ENCODE measurements around the gene KRTAP3-3.
"Not testable (repeated sequence)": the region's sequence is repeated elsewhere in the genome, so short reads cannot be mapped to it uniquely, and the experiment has no call there.

KRTAP3-3 gene
- total RNA-seq: 0 to 0.09 (median 0) reads per million in 3 donors

- H3K27ac ChIP-seq (ENCODE audit: insufficient read depth, low read length, poor library complexity, severe bottlenecking): no peak within 1 kb of the TSS
- H3K4me1 ChIP-seq (ENCODE audit: control insufficient read depth, insufficient read depth, low read length, poor library complexity, severe bottlenecking): no peaks in the 10 kb centered on the region
- peaks cover 3% of the 10 kb centered on the region for H3K27me3 ChIP-seq (replicated peaks; ENCODE audit: control insufficient read depth, insufficient read depth, low read length, poor library complexity, severe bottlenecking)
- H3K4me3 ChIP-seq (ENCODE audit: insufficient read depth, low read depth, low read length, poor library complexity, severe bottlenecking): no peak within 1 kb of the TSS
- no peaks in the 10 kb centered on the region for H3K9me3 ChIP-seq (ENCODE audit: control insufficient read depth, low read length)
- H3K36me3 ChIP-seq (ENCODE audit: control insufficient read depth, insufficient read depth, low read length): no peaks in the 10 kb centered on the region
- no peak for DNase-seq
Measured at GRCh38 chr17:40993839-40994238, at the start of gene KRTAP3-3. TSS of gene KRTAP3-3 (minus strand) at chr17:40994164. CDS start at chr17:40994097, 67 bp downstream.

GRCh38 chr17:41042953-41043352 lies 49.0 kb upstream of the KRTAP3-3 start:
- H3K36me3 ChIP-seq (ENCODE audit: control insufficient read depth, insufficient read depth, low read length): no peaks in the 10 kb centered on the region
- no peaks in the 10 kb centered on the region for H3K27me3 ChIP-seq (replicated peaks; ENCODE audit: control insufficient read depth, insufficient read depth, low read length, poor library complexity, severe bottlenecking)
- no peaks in the 10 kb centered on the region for H3K9me3 ChIP-seq (ENCODE audit: control insufficient read depth, low read length)
- no peak overlapping the region for H3K27ac ChIP-seq (ENCODE audit: insufficient read depth, low read length, poor library complexity, severe bottlenecking)
- no peaks in the 10 kb centered on the region for H3K4me1 ChIP-seq (ENCODE audit: control insufficient read depth, insufficient read depth, low read length, poor library complexity, severe bottlenecking)
- no peak overlapping the region for H3K4me3 ChIP-seq (ENCODE audit: insufficient read depth, low read depth, low read length, poor library complexity, severe bottlenecking)
- no peak for DNase-seq

- H3K27ac ChIP-seq (ENCODE audit: insufficient read depth, low read length, poor library complexity, severe bottlenecking); H3K36me3 ChIP-seq (ENCODE audit: control insufficient read depth, insufficient read depth, low read length); H3K4me1 ChIP-seq (ENCODE audit: control insufficient read depth, insufficient read depth, low read length, poor library complexity, severe bottlenecking); DNase-seq; H3K9me3 ChIP-seq (ENCODE audit: control insufficient read depth, low read length); H3K27me3 ChIP-seq (replicated peaks; ENCODE audit: control insufficient read depth, insufficient read depth, low read length, poor library complexity, severe bottlenecking); H3K4me3 ChIP-seq (ENCODE audit: insufficient read depth, low read depth, low read length, poor library complexity, severe bottlenecking): not testable (repeated sequence)
Measured at GRCh38 chr17:41040783-41041571, 47.0 kb upstream of the KRTAP3-3 start, which contains the start of gene KRTAP1-1. TSS of gene KRTAP1-1 (minus strand) at chr17:41041450. CDS start at chr17:41041397, 53 bp downstream.

- DNase-seq: no peak
- Histone ChIP-seq H3K4me1 (ENCODE audit: control insufficient read depth, insufficient read depth, low read length, poor library complexity, severe bottlenecking) (no peaks in the 10 kb centered on the region), H3K27me3 (replicated peaks; ENCODE audit: control insufficient read depth, insufficient read depth, low read length, poor library complexity, severe bottlenecking) (no peaks in the 10 kb centered on the region), H3K4me3 (ENCODE audit: insufficient read depth, low read depth, low read length, poor library complexity, severe bottlenecking) (no peak overlapping the region), H3K36me3 (ENCODE audit: control insufficient read depth, insufficient read depth, low read length) (no peaks in the 10 kb centered on the region), H3K9me3 (ENCODE audit: control insufficient read depth, low read length) (no peaks in the 10 kb centered on the region), H3K27ac (ENCODE audit: insufficient read depth, low read length, poor library complexity, severe bottlenecking) (no peak overlapping the region)
Measured at GRCh38 chr17:41037853-41038350, 43.9 kb upstream of the KRTAP3-3 start.

- H3K27me3 ChIP-seq (replicated peaks; ENCODE audit: control insufficient read depth, insufficient read depth, low read length, poor library complexity, severe bottlenecking); H3K4me1 ChIP-seq (ENCODE audit: control insufficient read depth, insufficient read depth, low read length, poor library complexity, severe bottlenecking); H3K9me3 ChIP-seq (ENCODE audit: control insufficient read depth, low read length); H3K27ac ChIP-seq (ENCODE audit: insufficient read depth, low read length, poor library complexity, severe bottlenecking); H3K36me3 ChIP-seq (ENCODE audit: control insufficient read depth, insufficient read depth, low read length); H3K4me3 ChIP-seq (ENCODE audit: insufficient read depth, low read depth, low read length, poor library complexity, severe bottlenecking); DNase-seq: not testable (repeated sequence)
Measured at GRCh38 chr17:41034346-41034935, 40.5 kb upstream of the KRTAP3-3 start, which contains the start of gene KRTAP1-3. TSS of gene KRTAP1-3 (minus strand) at chr17:41034874. CDS start at chr17:41034821, 53 bp downstream.

GRCh38 chr17:41029633-41030245 lies 35.8 kb upstream of the KRTAP3-3 start, which contains the start of gene KRTAP1-4:
TSS of gene KRTAP1-4 (minus strand) at chr17:41030195. CDS start at chr17:41030078, 117 bp downstream.
- Histone ChIP-seq H3K27ac (ENCODE audit: insufficient read depth, low read length, poor library complexity, severe bottlenecking) (no peak within 1 kb of the TSS), H3K36me3 (ENCODE audit: control insufficient read depth, insufficient read depth, low read length) (no peaks in the 10 kb centered on the region), H3K4me3 (ENCODE audit: insufficient read depth, low read depth, low read length, poor library complexity, severe bottlenecking) (no peak within 1 kb of the TSS), H3K4me1 (ENCODE audit: control insufficient read depth, insufficient read depth, low read length, poor library complexity, severe bottlenecking) (no peaks in the 10 kb centered on the region), H3K27me3 (replicated peaks; ENCODE audit: control insufficient read depth, insufficient read depth, low read length, poor library complexity, severe bottlenecking) (no peaks in the 10 kb centered on the region), H3K9me3 (ENCODE audit: control insufficient read depth, low read length) (no peaks in the 10 kb centered on the region)
- DNase-seq: no peak

GRCh38 chr17:41026715-41027471 lies 32.9 kb upstream of the KRTAP3-3 start, which contains the start of gene KRTAP1-5:
TSS of gene KRTAP1-5 (minus strand) at chr17:41027208. CDS start at chr17:41027155, 53 bp downstream.
- no peaks in the 10 kb centered on the region for H3K36me3 ChIP-seq (ENCODE audit: control insufficient read depth, insufficient read depth, low read length)
- H3K27me3 ChIP-seq (replicated peaks; ENCODE audit: control insufficient read depth, insufficient read depth, low read length, poor library complexity, severe bottlenecking): no peaks in the 10 kb centered on the region
- no peak within 1 kb of the TSS for H3K4me3 ChIP-seq (ENCODE audit: insufficient read depth, low read depth, low read length, poor library complexity, severe bottlenecking)
- no peak within 1 kb of the TSS for H3K27ac ChIP-seq (ENCODE audit: insufficient read depth, low read length, poor library complexity, severe bottlenecking)
- DNase-seq: no peak
- H3K4me1 ChIP-seq (ENCODE audit: control insufficient read depth, insufficient read depth, low read length, poor library complexity, severe bottlenecking): no peaks in the 10 kb centered on the region
- H3K9me3 ChIP-seq (ENCODE audit: control insufficient read depth, low read length): no peaks in the 10 kb centered on the region

- Histone ChIP-seq H3K4me1 (ENCODE audit: control insufficient read depth, insufficient read depth, low read length, poor library complexity, severe bottlenecking) (no peaks in the 10 kb centered on the region), H3K36me3 (ENCODE audit: control insufficient read depth, insufficient read depth, low read length) (no peaks in the 10 kb centered on the region), H3K27me3 (replicated peaks; ENCODE audit: control insufficient read depth, insufficient read depth, low read length, poor library complexity, severe bottlenecking) (no peaks in the 10 kb centered on the region), H3K27ac (ENCODE audit: insufficient read depth, low read length, poor library complexity, severe bottlenecking) (no peak overlapping the region), H3K9me3 (ENCODE audit: control insufficient read depth, low read length) (no peaks in the 10 kb centered on the region), H3K4me3 (ENCODE audit: insufficient read depth, low read depth, low read length, poor library complexity, severe bottlenecking) (no peak overlapping the region)
- DNase-seq: no peak
Measured at GRCh38 chr17:41024697-41025096, 30.7 kb upstream of the KRTAP3-3 start.

- DNase-seq: no peak
- Histone ChIP-seq H3K4me3 (ENCODE audit: insufficient read depth, low read depth, low read length, poor library complexity, severe bottlenecking) (no peak overlapping the region), H3K27ac (ENCODE audit: insufficient read depth, low read length, poor library complexity, severe bottlenecking) (no peak overlapping the region), H3K27me3 (replicated peaks; ENCODE audit: control insufficient read depth, insufficient read depth, low read length, poor library complexity, severe bottlenecking) (no peaks in the 10 kb centered on the region), H3K36me3 (ENCODE audit: control insufficient read depth, insufficient read depth, low read length) (no peaks in the 10 kb centered on the region), H3K9me3 (ENCODE audit: control insufficient read depth, low read length) (no peaks in the 10 kb centered on the region), H3K4me1 (ENCODE audit: control insufficient read depth, insufficient read depth, low read length, poor library complexity, severe bottlenecking) (no peaks in the 10 kb centered on the region)
Measured at GRCh38 chr17:41020336-41020735, 26.4 kb upstream of the KRTAP3-3 start.
